HepG2 (cell line): ENCODE data around the gene ABCF1. TPM values are rescaled to one million over a fixed set of nuclear protein-coding genes. Genes with fewer than 3 reads are reported as not detected.

ENCODE experiments used
- ETS1 ChIP-seq: sonication (generic); formaldehyde crosslinking; IDR thresholded peaks from 2 replicates; pipeline ENCODE4 v1.4.0; 2020; ENCODE audit warnings: missing genetic modification reagents
- FOXA3 ChIP-seq: IDR thresholded peaks from 2 replicates; pipeline ENCODE4 v1.6.1; 2016; ENCODE audit warnings: missing genetic modification reagents, missing compliant biosample characterization
- FOXJ3 ChIP-seq: sonication (generic); formaldehyde crosslinking; IDR thresholded peaks from 2 replicates; pipeline ENCODE4 v1.4.0; 2020; ENCODE audit warnings: missing genetic modification reagents, mild to moderate bottlenecking, borderline replicate concordance
- HOMEZ ChIP-seq: IDR thresholded peaks from 2 replicates; pipeline ENCODE4 v1.6.1; 2016; ENCODE audit warnings: low read depth
- JUN ChIP-seq: sonication (generic); formaldehyde crosslinking; IDR thresholded peaks from 2 replicates; pipeline ENCODE4 v1.4.0; 2020; ENCODE audit warnings: mild to moderate bottlenecking, missing genetic modification reagents
- PAX8 ChIP-seq: sonication (generic); formaldehyde crosslinking; IDR thresholded peaks from 2 replicates; pipeline ENCODE4 v1.8.0; 2022; ENCODE audit warnings: mild to moderate bottlenecking, missing genetic modification reagents, borderline replicate concordance
- POLR2A ChIP-seq, 2 experiments: IDR thresholded peaks; 2 replicates each; pipeline ENCODE4 v1.6.1; 2011; ENCODE audit warnings: low read depth in 2 of 2, low read length in 2 of 2, mild to moderate bottlenecking in 1 of 2, moderate library complexity in 1 of 2; ENCODE audit not compliant: insufficient read depth in 1 of 2
- SUZ12 ChIP-seq: fragments of 150-350 bp; IDR thresholded peaks from 2 replicates; pipeline ENCODE4 v1.6.1; 2014; ENCODE audit warnings: low read depth, low read length
- TAF1 ChIP-seq: sonication (generic); formaldehyde crosslinking; IDR thresholded peaks from 2 replicates; pipeline ENCODE4 v1.4.0; 2020; ENCODE audit warnings: missing genetic modification reagents
- TEAD3 ChIP-seq: optimal IDR thresholded peaks from 2 replicates; pipeline ENCODE3; 2016; ENCODE audit warnings: borderline replicate concordance
- TRAFD1 ChIP-seq: sonication (generic); formaldehyde crosslinking; IDR thresholded peaks from 2 replicates; pipeline ENCODE4 v1.5.1; 2020; ENCODE audit warnings: missing genetic modification reagents, mild to moderate bottlenecking, borderline replicate concordance
- ZGPAT ChIP-seq: IDR thresholded peaks from 2 replicates; pipeline ENCODE4 v1.6.1; 2016; ENCODE audit warnings: mild to moderate bottlenecking
- ZNF234 ChIP-seq: sonication (generic); formaldehyde crosslinking; conservative IDR thresholded peaks from 2 replicates; pipeline ENCODE4 v1.5.1; 2020; ENCODE audit warnings: mild to moderate bottlenecking, missing genetic modification reagents
- ZNF335 ChIP-seq: sonication (generic); formaldehyde crosslinking; IDR thresholded peaks from 2 replicates; pipeline ENCODE4 v1.4.0; 2020; ENCODE audit warnings: missing genetic modification reagents
- ZNF567 ChIP-seq: sonication (generic); formaldehyde crosslinking; IDR thresholded peaks from 2 replicates; pipeline ENCODE4 v1.8.1; 2023; ENCODE audit warnings: mild to moderate bottlenecking, missing genetic modification reagents, borderline replicate concordance
- ZNF710 ChIP-seq: sonication (generic); formaldehyde crosslinking; IDR thresholded peaks from 2 replicates; pipeline ENCODE4 v1.5.0; 2020; ENCODE audit warnings: mild to moderate bottlenecking, missing genetic modification reagents, borderline replicate concordance
- ZSCAN20 ChIP-seq: sonication (generic); formaldehyde crosslinking; IDR thresholded peaks from 2 replicates; pipeline ENCODE4 v1.4.0; 2020; ENCODE audit warnings: missing genetic modification reagents, mild to moderate bottlenecking, borderline replicate concordance
- polyA plus RNA-seq, 8 experiments: library from polyadenylated mRNA; depleted of rRNA in 3 of 8; stranded (reverse) in 7 of 8; unstranded in 1 of 8; fragments of >200 nt; fragmentation: Illumina TruSeq in 4 of 8; extraction: Trizol in 4 of 8; gene quantifications; 2 replicates each; pipeline versions ENCODE4 v1.2.1 to v1.2.3, GENCODE V29; 2011 to 2016; ENCODE audit warnings: low read depth in 4 of 8, missing spikeins in 1 of 8, mixed read lengths in 1 of 8; ENCODE audit not compliant: insufficient read depth in 1 of 8
- total RNA-seq, 5 experiments: library from RNA; depleted of rRNA; stranded (reverse); fragments of >200 nt; fragmentation: Illumina TruSeq; extraction: Trizol; gene quantifications; 2 replicates each; pipeline ENCODE4 v1.2.3, GENCODE V29; 2016; ENCODE audit warnings: low read depth in 1 of 5

The ABCF1 gene
- total and polyA plus RNA-seq, 2 of the 13 experiments (the other 11 are each of a cell fraction or from before 2014, with no cell fraction given): 25.4 to 98.9 TPM

GRCh38 chr6:30618270-30618797 is 47.1 kb downstream of the ABCF1 start (continued):
- no peak for TF ChIP-seq ZNF234 (CRISPR knock-in tag)
- 0 out of 2 replicates have a peak, but pooled peaks have one; percentile 40 for TF ChIP-seq PAX8 (CRISPR knock-in tag)
- TF ChIP-seq TRAFD1 (CRISPR knock-in tag): no peak
- TF ChIP-seq ZNF710 (CRISPR knock-in tag): no peak
- TF ChIP-seq SUZ12: no peak
- TF ChIP-seq ZNF335 (CRISPR knock-in tag): no peak
- TF ChIP-seq FOXA3 (CRISPR knock-in tag): 0 out of 2 replicates have a peak, but pooled peaks have one; percentile 14
- no peak for TF ChIP-seq ETS1
- no peak; the same call in 1 of the 2 replicates for TF ChIP-seq ZNF567 (CRISPR knock-in tag)
- no peak for TF ChIP-seq TAF1 (CRISPR knock-in tag)
- no peak for TF ChIP-seq TEAD3 (CRISPR knock-in tag)
- no peak for TF ChIP-seq FOXJ3 (CRISPR knock-in tag)
- TF ChIP-seq POLR2A (IDR thresholded peaks at IDR 0.05; ENCODE audit: insufficient read depth in 1 of 2, low read depth in 2 of 2, low read length in 2 of 2): no peak
- no peak for TF ChIP-seq JUN (CRISPR knock-in tag)
- 0 out of 2 replicates have a peak, but pooled peaks have one; percentile 55 for TF ChIP-seq ZSCAN20 (CRISPR knock-in tag)
- TF ChIP-seq ZGPAT (CRISPR knock-in tag): 0 out of 2 replicates have a peak, but pooled peaks have one; percentile 1
- TF ChIP-seq HOMEZ (CRISPR knock-in tag): 0 out of 2 replicates have a peak, but pooled peaks have one; percentile 33
